ENCODE results near the gene IQSEC1.
A peak's percentile ranks its signal among the peaks of the same experiment; 100 is the strongest.

Gene IQSEC1

DNA sequence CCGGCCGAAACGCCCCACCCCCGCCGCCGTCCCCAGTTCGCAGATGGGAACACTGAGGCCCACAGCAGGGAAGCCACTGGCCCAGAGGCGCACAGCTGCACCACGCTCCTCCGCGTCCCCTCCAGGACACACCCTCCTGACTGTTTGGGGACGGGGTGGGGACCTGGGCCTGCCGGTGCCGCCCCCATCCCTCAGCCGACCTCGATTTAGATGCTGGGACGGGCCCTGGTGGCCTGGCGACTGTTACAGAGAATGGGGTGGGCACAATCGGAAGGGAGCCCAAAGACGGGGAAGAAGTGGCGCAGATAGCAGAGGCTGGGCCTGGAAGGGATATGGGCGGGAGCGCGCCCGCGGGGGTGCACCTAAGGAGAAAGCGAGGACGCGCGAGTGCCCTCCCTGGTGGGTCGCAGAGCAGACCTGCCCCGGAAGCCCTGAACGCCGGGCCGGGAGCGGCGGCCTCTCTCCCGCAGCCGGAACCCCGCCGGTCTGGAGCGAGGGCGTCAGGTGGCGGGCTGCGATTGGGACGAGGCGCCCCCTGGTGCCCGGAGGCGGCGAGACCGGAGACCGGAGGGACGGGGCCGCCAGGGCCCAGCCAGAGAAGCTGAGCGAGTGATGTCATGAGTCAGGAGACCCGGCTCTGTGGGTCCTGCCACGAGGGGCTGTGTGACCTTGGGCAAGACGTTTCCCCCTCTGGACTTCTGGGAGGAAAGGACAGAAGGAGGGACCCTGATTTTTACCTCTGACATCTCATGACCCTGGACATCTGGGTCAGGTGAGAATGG lies 78.4 kb downstream of the IQSEC1 start:
- peak; percentile 41 for DNase-seq (ENCODE audit: extremely low read depth, low read depth)

DNA sequence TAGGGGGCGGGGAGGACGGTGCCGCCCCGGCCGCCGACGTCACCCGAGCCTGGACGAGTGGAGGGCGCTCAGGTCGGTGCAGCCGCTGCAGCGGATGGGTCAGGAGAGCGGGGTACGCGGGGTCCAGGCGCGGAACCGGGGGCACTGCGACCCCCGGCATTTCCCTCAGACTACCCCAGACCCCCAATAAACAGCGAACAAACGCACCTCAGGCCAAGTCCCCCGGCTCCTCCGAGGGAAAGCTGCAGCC lies 78.9 kb downstream of the IQSEC1 start:
- TF ChIP-seq, protein P1, sequence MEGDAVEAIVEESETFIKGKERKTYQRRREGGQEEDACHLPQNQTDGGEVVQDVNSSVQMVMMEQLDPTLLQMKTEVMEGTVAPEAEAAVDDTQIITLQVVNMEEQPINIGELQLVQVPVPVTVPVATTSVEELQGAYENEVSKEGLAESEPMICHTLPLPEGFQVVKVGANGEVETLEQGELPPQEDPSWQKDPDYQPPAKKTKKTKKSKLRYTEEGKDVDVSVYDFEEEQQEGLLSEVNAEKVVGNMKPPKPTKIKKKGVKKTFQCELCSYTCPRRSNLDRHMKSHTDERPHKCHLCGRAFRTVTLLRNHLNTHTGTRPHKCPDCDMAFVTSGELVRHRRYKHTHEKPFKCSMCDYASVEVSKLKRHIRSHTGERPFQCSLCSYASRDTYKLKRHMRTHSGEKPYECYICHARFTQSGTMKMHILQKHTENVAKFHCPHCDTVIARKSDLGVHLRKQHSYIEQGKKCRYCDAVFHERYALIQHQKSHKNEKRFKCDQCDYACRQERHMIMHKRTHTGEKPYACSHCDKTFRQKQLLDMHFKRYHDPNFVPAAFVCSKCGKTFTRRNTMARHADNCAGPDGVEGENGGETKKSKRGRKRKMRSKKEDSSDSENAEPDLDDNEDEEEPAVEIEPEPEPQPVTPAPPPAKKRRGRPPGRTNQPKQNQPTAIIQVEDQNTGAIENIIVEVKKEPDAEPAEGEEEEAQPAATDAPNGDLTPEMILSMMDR (IDR thresholded peaks at IDR 0.05; ENCODE audit: low read depth, low read length) = no peak
- no peak for DNase-seq (ENCODE audit: extremely low read depth, low read depth)

More for the DNA sequence above, 78.4 kb downstream of the IQSEC1 start:
- TF ChIP-seq, protein P1 (IDR thresholded peaks at IDR 0.05; ENCODE audit: low read depth, low read length) = peak; percentile 74

DNA sequence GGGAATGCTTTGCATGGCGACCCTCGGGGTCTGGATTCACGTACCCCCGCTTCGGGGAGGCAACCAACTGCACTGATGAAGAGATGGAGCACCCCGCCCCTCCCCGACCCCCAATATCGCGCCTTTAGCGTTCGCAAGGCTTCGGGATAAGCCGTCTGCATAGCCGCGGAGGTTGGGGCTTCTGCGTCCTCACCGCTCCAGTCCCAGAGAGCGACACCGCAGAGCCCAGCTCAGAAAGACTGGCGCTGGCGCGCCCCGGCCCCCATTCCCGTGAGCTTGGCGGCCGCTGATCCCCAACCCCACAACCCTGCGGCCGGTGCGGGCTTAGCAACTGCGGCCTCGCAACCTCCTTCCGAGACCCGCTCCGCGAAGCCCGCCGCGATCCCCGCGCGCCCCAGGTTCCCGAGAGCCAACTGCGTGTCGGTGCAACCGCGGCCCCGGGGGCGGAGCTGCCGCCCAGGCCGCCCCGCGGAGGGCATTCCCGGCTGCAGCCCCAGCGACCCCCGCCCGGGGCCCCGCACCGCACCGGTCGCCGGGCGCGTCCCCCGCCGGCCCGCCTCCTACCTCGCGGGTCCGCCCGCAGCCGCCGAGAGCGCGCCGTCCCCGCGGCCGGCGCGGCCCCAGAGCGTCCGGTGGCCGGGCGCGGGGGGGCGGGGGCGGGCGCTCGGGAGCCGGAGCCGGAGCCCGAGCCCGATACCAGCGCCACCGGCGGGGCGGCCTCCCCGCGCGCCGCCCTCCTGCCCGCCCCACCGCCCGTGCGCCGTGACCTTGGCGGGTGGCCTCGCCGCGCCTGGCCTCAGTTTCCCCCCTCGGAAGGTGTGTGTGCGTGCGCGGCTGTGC lies 79.5 kb downstream of the IQSEC1 start:
- no peak for DNase-seq (ENCODE audit: extremely low read depth, low read depth)
- TF ChIP-seq, protein P1 (IDR thresholded peaks at IDR 0.05; ENCODE audit: low read depth, low read length) = no peak

DNA sequence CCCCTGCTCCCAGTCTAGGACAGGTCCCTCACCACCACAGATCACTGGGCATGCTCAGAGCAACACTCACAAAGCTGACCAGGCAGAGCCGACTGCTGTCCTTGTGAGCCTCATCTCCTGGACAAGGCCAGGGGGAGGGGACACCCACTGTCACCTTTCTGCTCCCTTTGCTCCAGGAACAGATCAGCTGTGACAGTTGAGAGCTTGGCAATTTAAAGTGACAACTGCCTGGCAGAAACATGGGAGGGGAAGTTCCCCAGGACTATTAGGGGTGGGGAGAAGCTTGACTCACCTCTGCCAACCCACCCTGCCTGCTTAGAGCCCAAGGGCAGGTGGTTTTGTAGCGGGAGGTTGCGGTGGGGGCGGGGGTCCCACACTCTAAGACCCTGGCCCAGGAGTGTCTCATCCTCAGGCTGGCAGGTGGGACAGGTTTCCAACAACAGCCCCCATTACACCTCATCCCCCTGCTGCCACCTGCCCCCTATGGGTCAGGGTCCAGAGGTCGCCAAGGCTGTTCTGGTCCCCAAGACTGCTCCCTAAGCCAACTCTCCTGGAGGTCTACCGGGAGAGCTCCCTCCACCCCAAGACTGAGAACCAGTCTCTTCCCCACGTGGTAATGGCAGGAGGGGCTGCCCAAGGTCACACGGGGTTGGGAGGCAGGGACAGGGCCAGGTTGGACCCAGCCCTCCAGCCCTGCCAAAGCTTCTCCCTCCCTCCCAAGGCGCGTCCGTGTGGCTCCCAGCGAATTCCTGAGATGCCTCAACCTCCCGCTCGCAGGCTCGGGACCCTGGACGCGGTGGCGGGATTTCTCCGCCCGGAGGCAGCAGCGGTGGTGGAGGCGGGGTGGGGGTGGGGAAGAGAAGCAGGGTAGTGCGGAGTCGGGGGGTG lies 80.4 kb downstream of the IQSEC1 start:
- TF ChIP-seq, protein P1 (IDR thresholded peaks at IDR 0.05; ENCODE audit: low read depth, low read length) = no peak
- no peak for DNase-seq (ENCODE audit: extremely low read depth, low read depth)

DNA sequence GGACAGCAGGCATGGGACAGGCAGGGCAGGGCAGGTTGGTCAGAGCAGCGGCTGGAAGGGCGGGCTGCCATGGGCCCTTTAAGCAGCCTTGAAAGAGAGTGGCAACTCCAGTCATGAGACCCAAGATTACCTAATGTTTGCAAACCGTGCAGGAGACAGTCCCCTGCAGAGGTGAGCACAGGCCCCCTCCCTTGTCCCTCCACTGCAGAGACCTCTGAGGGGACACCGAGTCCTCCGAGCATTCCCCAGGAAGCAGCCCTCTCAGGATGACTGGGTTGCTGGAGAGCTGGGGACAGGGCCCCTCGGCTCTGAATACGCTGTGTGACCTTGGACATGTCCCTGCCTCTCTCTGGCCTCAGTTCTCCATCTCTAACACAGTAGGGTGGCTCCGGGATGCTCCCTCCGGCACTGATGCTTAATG lies 81.4 kb downstream of the IQSEC1 start:
- TF ChIP-seq, protein P1 (IDR thresholded peaks at IDR 0.05; ENCODE audit: low read depth, low read length) = no peak
- no peak for DNase-seq (ENCODE audit: extremely low read depth, low read depth)

DNA sequence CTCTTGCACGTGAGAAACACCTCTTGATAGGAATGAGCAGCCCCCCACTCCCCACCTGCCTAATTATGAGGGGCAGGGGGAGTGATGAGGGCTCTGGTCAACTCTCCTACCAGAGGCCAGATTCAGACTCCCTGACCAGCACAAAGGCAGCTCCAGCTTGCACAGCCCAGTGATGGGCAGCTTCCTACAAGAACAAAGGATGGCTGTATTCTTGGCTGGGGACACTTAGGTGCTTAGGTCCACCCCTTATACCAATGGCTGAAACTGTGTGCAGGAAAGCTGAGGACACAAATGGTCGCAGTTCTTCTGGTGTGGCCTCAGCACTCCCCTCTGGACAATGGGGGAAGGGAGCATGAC lies 81.8 kb downstream of the IQSEC1 start:
- TF ChIP-seq, protein P1 (IDR thresholded peaks at IDR 0.05; ENCODE audit: low read depth, low read length) = no peak

More for the DNA sequence above, 81.8 kb downstream of the IQSEC1 start:
- no peak for DNase-seq (ENCODE audit: extremely low read depth, low read depth)

All from AG09319 (cell line).